Immature natural killer cell (primary cell): ENCODE results near the gene NPTX1. TPM values are rescaled to one million over a fixed set of nuclear protein-coding genes. Genes with fewer than 3 reads are reported as not detected.

Experiments
- DNase-seq, 3 donors: peaks; one replicate each; pipeline ENCODE4 v3.0.0; 2022; ENCODE audit warnings: mixed read lengths in 1 of 3
- H3K27ac Mint-ChIP-seq, 6 donors: one replicate each; pipeline ENCODE4 v1.8.0; 2020; ENCODE audit warnings: mixed read lengths in 6 of 6, mild to moderate bottlenecking in 5 of 6, inconsistent platforms in 4 of 6, moderate library complexity in 3 of 6
- H3K27me3 Mint-ChIP-seq, 3 donors: one replicate each; pipeline ENCODE4 v1.8.0; 2020 to 2021; ENCODE audit warnings: low read depth in 3 of 3, mild to moderate bottlenecking in 3 of 3, mixed read lengths in 3 of 3, moderate library complexity in 3 of 3, inconsistent platforms in 1 of 3
- H3K36me3 Mint-ChIP-seq, 3 donors: one replicate each; pipeline ENCODE4 v1.8.0; 2020; ENCODE audit warnings: mixed read lengths in 3 of 3, inconsistent platforms in 2 of 3, mild to moderate bottlenecking in 2 of 3
- H3K4me1 Mint-ChIP-seq, 2 donors: one replicate each; pipeline ENCODE4 v1.8.0; 2020; ENCODE audit warnings: inconsistent platforms in 2 of 2, mild to moderate bottlenecking in 2 of 2, mixed read lengths in 2 of 2, moderate library complexity in 1 of 2
- H3K4me3 Mint-ChIP-seq, 5 donors: one replicate each; pipeline ENCODE4 v1.8.0; 2020; ENCODE audit warnings: mild to moderate bottlenecking in 5 of 5, mixed read lengths in 5 of 5, inconsistent platforms in 3 of 5, moderate library complexity in 3 of 5
- H3K9me3 Mint-ChIP-seq, 6 donors: one replicate each; pipeline ENCODE4 v1.8.0; 2020; ENCODE audit warnings: mild to moderate bottlenecking in 6 of 6, mixed read lengths in 6 of 6, inconsistent platforms in 4 of 6, moderate library complexity in 3 of 6
- polyA plus RNA-seq, 3 donors: library from polyadenylated mRNA; unstranded; fragments of 300-500 nt; fragmentation: Illumina TruSeq; gene quantifications; one replicate each; pipeline ENCODE4 v1.2.3, GENCODE V29; 2021

NPTX1 gene
- polyA plus RNA-seq, 3 donors from 2014 or later, result 0.13 to 1.5 TPM; not detected in 1

- H3K4me3 Mint-ChIP-seq, result no peak overlapping the region
- no peaks in the 10 kb centered on the region for H3K36me3 Mint-ChIP-seq
- no peak overlapping the region for H3K27ac Mint-ChIP-seq
- no peaks in the 10 kb centered on the region for H3K4me1 Mint-ChIP-seq
- no peaks in the 10 kb centered on the region for H3K9me3 Mint-ChIP-seq
- H3K27me3 Mint-ChIP-seq, result no peaks in the 10 kb centered on the region
- no peak for DNase-seq
Observed at GRCh38 chr17:80432961-80433550, 43.4 kb downstream of the NPTX1 start.

- DNase-seq, result no peak
- Mint-ChIP-seq H3K4me1 (no peaks in the 10 kb centered on the region), H3K27ac (no peak overlapping the region), H3K36me3 (no peaks in the 10 kb centered on the region), H3K4me3 (no peak overlapping the region), H3K9me3 (no peaks in the 10 kb centered on the region), H3K27me3 (no peaks in the 10 kb centered on the region)
Observed at GRCh38 chr17:80432350-80432955, 44.0 kb downstream of the NPTX1 start.

DNA sequence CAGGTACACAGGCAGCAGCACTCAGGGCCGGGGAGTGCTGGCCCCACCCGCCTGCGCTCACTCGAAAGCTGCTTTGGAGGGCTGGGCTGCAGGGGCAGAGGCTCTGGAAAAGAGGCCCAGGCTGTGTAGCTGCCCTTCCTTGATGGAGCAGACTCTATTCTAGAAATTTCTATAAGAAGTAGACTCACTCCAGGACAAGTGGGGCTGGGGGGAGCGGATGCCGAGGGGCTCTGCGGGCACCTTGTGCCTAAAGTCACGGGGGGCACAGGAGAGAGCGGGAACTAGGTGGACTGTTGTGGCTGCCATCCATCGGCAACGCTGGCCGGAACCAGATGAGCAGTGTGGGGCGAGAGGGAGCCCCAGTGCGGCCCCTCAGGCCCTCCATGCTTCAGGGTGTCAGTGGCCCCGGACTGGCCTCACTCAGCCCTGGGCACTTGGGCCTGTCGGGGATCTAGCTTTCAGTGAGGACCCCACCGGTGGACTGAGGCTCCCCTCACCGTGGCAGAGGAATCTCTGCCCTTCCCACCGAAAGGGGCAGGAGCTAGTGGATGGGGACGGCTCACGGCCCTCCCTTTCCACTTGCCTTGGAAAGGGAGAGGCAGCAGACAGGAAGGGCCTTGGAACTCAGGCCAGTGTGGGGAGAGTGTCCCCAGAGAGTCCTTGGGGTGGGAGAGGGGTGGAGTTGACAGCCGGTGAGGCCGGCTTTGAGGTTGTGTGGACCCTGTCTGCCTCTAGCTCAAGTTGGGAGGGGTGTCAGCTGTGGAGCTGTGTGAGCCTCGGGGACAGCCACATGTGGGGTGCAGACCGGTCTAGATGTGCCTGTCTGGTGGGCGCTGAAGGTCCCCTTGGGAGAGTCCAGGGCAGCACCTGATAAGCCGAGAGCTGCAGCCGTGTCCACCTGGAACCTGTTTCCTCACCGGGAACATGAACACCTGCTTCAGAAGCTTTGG is 44.9 kb downstream of the NPTX1 start:
- H3K9me3 Mint-ChIP-seq, result no peaks in the 10 kb centered on the region
- H3K4me3 Mint-ChIP-seq, result no peak overlapping the region

GRCh38 chr17:80430446-80431245 is 45.8 kb downstream of the NPTX1 start:
- Mint-ChIP-seq H3K9me3 (no peaks in the 10 kb centered on the region), H3K27me3 (no peaks in the 10 kb centered on the region), H3K27ac (no peak overlapping the region), H3K4me3 (no peak overlapping the region), H3K36me3 (no peaks in the 10 kb centered on the region), H3K4me1 (peaks cover 0 to 7% of the 10 kb centered on the region in 2 donors)
- no peak for DNase-seq

More for the DNA sequence above, 44.9 kb downstream of the NPTX1 start:
- H3K27me3 Mint-ChIP-seq, result no peaks in the 10 kb centered on the region
- H3K36me3 Mint-ChIP-seq, result no peaks in the 10 kb centered on the region
- no peak for DNase-seq
- peaks cover 0 to 3% of the 10 kb centered on the region in 2 donors for H3K4me1 Mint-ChIP-seq
- no peak overlapping the region for H3K27ac Mint-ChIP-seq

- H3K4me3 Mint-ChIP-seq, result no peak overlapping the region
Observed at GRCh38 chr17:80429356-80430275, 46.8 kb downstream of the NPTX1 start.

GRCh38 chr17:80428796-80429195 is 47.6 kb downstream of the NPTX1 start:
- Mint-ChIP-seq H3K27me3 (peaks cover 0 to 2% (median 0%) of the 10 kb centered on the region in 3 donors), H3K4me1 (peaks cover 6 to 14% of the 10 kb centered on the region in 2 donors), H3K4me3 (no peak overlapping the region), H3K27ac (no peak overlapping the region), H3K9me3 (no peaks in the 10 kb centered on the region), H3K36me3 (no peaks in the 10 kb centered on the region)
- no peak for DNase-seq

More at GRCh38 chr17:80429356-80430275, 46.8 kb downstream of the NPTX1 start:
- no peaks in the 10 kb centered on the region for H3K36me3 Mint-ChIP-seq
- no peak overlapping the region for H3K27ac Mint-ChIP-seq
- H3K27me3 Mint-ChIP-seq, result no peaks in the 10 kb centered on the region
- no peaks in the 10 kb centered on the region for H3K9me3 Mint-ChIP-seq
- DNase-seq, result no peak
- peaks cover 0 to 7% of the 10 kb centered on the region in 2 donors for H3K4me1 Mint-ChIP-seq

DNA sequence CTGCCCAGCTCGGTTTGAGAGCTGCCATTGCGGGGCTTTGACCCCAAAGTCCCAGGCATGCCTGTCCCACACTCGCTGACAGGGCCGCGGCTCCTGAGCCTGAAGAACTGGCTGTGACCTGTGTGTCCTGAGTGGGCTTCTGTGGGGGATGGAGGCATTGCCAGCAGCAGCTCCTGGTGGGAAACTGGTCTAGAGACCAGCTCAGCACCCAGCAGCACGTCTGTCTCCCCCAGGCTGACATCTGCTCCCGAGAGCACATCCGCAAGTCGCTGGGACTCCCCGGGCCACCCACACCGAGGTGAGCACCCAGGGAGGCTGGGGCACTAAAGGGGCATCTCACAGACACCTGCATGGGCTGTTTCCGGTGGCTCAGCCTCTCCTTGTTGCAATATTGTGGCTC is 48.0 kb downstream of the NPTX1 start:
- H3K9me3 Mint-ChIP-seq, result no peaks in the 10 kb centered on the region
- H3K36me3 Mint-ChIP-seq, result no peaks in the 10 kb centered on the region
- H3K27me3 Mint-ChIP-seq, result peaks cover 0 to 2% (median 0%) of the 10 kb centered on the region in 3 donors
- H3K4me3 Mint-ChIP-seq, result no peak overlapping the region
- H3K27ac Mint-ChIP-seq, result no peak overlapping the region
- no peak for DNase-seq
- peaks cover 7 to 14% of the 10 kb centered on the region in 2 donors for H3K4me1 Mint-ChIP-seq

- Mint-ChIP-seq H3K9me3 (no peaks in the 10 kb centered on the region), H3K27ac (no peak overlapping the region), H3K4me1 (peaks cover 7 to 16% of the 10 kb centered on the region in 2 donors), H3K4me3 (no peak overlapping the region), H3K27me3 (peaks cover 0 to 2% (median 0%) of the 10 kb centered on the region in 3 donors), H3K36me3 (no peaks in the 10 kb centered on the region)
- no peak for DNase-seq
Observed at GRCh38 chr17:80427366-80428282, 48.8 kb downstream of the NPTX1 start.

DNA sequence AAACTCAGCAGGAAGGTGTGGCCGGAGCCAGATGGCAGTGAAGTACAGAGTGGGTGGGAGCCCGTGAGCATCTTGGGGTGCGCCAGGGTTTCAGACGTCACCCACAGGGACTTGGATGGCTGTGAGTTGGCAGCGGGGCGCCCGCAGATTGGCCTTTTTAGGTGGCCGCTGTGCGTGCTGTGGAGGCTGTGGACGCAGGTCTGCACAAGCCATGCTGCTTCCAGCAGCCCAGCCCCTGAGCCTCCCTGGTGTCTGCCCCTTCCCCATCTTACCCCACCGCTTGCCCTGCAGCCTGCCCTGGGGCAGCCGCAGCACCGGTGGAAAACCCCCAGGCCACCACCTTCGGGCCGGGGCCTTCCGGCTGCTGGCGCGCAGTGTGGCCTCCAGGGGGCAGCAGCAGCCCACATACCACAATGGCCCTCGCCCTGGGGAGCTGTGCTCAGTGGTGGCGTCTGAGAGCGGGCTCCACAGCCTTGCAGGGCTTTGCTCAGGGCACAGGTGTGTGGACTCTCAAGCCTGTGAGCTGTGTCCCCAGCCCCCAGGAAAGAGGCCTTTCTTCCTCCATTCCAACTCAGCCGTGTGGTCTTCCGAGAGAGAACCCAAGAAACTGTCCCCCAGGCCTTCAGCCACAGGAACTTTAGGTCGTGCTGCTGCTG is 49.6 kb downstream of the NPTX1 start:
- no peaks in the 10 kb centered on the region for H3K9me3 Mint-ChIP-seq
- peak overlapping the region in 4 of 6 donors; percentile 30 to 71 (median 62) for H3K27ac Mint-ChIP-seq
- H3K36me3 Mint-ChIP-seq, result no peaks in the 10 kb centered on the region
- peaks cover 0 to 2% (median 0%) of the 10 kb centered on the region in 3 donors for H3K27me3 Mint-ChIP-seq
- peaks cover 7 to 16% of the 10 kb centered on the region in 2 donors for H3K4me1 Mint-ChIP-seq
- H3K4me3 Mint-ChIP-seq, result no peak overlapping the region
- peak; percentile 83 to 85 (median 84) for DNase-seq

DNA sequence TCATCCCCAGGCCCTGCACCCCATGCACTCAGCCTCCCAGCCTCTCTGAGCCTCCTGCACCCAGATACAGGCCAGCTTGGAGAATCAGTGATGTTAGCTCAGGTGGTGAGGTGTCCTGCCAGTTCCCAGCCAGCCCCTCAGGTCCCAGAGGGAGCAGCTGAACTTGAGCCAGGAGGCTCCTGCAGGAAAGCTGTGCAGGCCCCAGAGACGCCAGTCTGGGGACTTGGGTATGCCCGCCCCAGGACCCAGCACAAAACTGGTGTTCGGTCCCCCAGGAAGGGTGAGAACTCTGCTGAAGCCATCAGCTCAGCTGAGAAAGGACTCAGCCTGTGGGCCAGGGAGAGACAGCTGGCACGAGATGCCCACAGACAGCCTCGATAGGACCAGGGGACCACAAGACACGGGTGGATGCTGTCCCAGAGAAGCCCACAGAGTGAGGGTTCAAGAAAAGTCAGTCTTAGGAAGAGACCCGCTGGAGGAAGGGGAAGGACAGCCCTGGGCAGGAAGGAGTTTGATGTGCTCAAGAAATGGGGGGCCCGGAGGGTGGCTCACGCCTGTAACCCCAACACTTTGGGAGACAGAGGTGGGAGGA is 50.5 kb downstream of the NPTX1 start:
- Mint-ChIP-seq H3K4me3 (no peak overlapping the region), H3K9me3 (no peaks in the 10 kb centered on the region), H3K36me3 (no peaks in the 10 kb centered on the region), H3K27me3 (peaks cover 0 to 2% (median 0%) of the 10 kb centered on the region in 3 donors), H3K4me1 (peaks cover 7 to 16% of the 10 kb centered on the region in 2 donors), H3K27ac (peak overlapping the region in 2 of 6 donors; percentile 66 to 71)
- no peak for DNase-seq
